Esophagus squamous epithelium (tissue), 4 donors: ENCODE measurements around the gene EPB41L5.

Experiments used
- POLR2A ChIP-seq, 4 donors: fragments of 450-650 bp; IDR thresholded peaks; one replicate each; pipeline ENCODE4 v1.6.1; 2017; ENCODE audit warnings: antibody characterized with exemption in 4 of 4, mild to moderate bottlenecking in 4 of 4, moderate library complexity in 3 of 4
- TF ChIP-seq, protein P1 (sequence below), 6 experiments: fragments of 450-650 bp in 4 of 6; fragments of 200-600 bp in 2 of 6; sonication (generic) in 2 of 6; IDR thresholded peaks; one replicate each; pipeline ENCODE4 v1.5.1; 2016 to 2019; ENCODE audit warnings: antibody characterized with exemption in 6 of 6, mild to moderate bottlenecking in 4 of 6, moderate library complexity in 4 of 6

DNA sequence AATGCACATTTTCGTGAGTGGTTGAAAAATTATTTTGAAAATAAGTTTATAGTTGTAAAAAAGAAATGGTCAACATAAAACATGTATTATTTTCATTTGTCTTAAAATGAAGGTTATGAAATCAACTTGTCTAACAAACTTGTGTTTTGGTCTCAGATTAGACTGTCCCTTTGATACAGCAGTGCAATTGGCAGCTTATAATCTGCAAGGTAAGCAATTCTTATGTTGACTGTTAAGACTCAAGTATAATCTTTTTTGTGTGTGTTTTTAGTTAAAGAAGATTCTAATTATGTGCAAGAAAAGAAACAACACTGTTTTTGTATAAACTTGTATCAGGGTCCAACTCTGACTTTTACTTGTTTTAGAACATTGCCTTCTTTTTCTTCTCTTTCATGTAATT is 62.7 kb downstream of the EPB41L5 start:
- no peak for TF ChIP-seq POLR2A (IDR thresholded peaks at IDR 0.05)
- TF ChIP-seq, protein P1, sequence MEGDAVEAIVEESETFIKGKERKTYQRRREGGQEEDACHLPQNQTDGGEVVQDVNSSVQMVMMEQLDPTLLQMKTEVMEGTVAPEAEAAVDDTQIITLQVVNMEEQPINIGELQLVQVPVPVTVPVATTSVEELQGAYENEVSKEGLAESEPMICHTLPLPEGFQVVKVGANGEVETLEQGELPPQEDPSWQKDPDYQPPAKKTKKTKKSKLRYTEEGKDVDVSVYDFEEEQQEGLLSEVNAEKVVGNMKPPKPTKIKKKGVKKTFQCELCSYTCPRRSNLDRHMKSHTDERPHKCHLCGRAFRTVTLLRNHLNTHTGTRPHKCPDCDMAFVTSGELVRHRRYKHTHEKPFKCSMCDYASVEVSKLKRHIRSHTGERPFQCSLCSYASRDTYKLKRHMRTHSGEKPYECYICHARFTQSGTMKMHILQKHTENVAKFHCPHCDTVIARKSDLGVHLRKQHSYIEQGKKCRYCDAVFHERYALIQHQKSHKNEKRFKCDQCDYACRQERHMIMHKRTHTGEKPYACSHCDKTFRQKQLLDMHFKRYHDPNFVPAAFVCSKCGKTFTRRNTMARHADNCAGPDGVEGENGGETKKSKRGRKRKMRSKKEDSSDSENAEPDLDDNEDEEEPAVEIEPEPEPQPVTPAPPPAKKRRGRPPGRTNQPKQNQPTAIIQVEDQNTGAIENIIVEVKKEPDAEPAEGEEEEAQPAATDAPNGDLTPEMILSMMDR (IDR thresholded peaks at IDR 0.05) = no peak
